Measurements from ENCODE around the gene ARHGEF33.

DNA sequence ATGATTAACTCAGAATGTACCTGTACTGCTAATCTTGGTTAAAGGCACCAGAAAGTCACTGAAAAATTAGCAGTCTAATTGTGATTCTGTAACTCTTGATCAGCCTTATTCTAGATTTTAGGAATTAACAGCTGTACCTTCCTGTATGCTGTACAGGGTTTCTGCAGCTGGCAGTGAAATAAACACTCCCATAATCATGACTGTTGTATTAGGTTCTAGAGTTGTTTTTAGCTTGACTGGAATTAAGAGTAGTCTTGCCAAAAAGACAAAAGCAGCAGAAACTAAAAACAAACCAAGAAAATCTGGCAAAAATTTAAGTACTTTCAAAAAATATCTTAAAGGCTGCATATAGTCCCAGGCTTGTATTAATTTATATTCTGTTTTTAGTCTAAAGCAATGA is 127.7 kb downstream of the ARHGEF33 start:
- no peak for TF ChIP-seq POLR2A (IDR thresholded peaks at IDR 0.05)
- TF ChIP-seq CTCF (IDR thresholded peaks at IDR 0.05): no peak

Data from uterus (tissue), 2 donors.